ACC112 (cell line): ENCODE measurements around the gene SHMT2.

ENCODE experiments used
- H2AFZ ChIP-seq: fragments of 200-600 bp; sonication (generic); one replicate; pipeline ENCODE4 v1.6.0; 2017; ENCODE audit warnings: antibody characterized with exemption, low read length; ENCODE audit not compliant: unreplicated experiment
- H3K27ac ChIP-seq: fragments of 200-600 bp; sonication (generic); 2 replicates; pipeline ENCODE4 v1.5.1; 2014; ENCODE audit warnings: low read depth, mild to moderate bottlenecking, antibody characterized with exemption, low read length, moderate library complexity
- H3K27me3 ChIP-seq: fragments of 200-600 bp; sonication (generic); 2 replicates; pipeline ENCODE4 v1.6.1; 2014; ENCODE audit warnings: mild to moderate bottlenecking, antibody characterized with exemption, low read length, moderate library complexity, mixed read lengths; ENCODE audit not compliant: insufficient read depth
- H3K36me3 ChIP-seq: fragments of 200-600 bp; sonication (generic); 2 replicates; pipeline ENCODE4 v1.6.1; 2016; ENCODE audit warnings: mild to moderate bottlenecking, antibody characterized with exemption, low read length, moderate library complexity, mixed read lengths; ENCODE audit not compliant: insufficient read depth
- H3K4me1 ChIP-seq: fragments of 200-600 bp; sonication (generic); one replicate; pipeline ENCODE4 v1.6.1; 2016; ENCODE audit warnings: low read length, mixed read lengths; ENCODE audit not compliant: insufficient read depth, unreplicated experiment, control insufficient read depth
- H3K4me3 ChIP-seq: fragments of 200-600 bp; sonication (generic); 2 replicates; pipeline ENCODE4 v1.5.1; 2014; ENCODE audit warnings: mild to moderate bottlenecking, low read depth, low read length
- H3K79me2 ChIP-seq: fragments of 200-600 bp; sonication (generic); one replicate; pipeline ENCODE4 v1.6.0; 2016; ENCODE audit warnings: low read length; ENCODE audit not compliant: control insufficient read depth, unreplicated experiment, insufficient read depth

Gene SHMT2

GRCh38 chr12:57221169-57221917 lies 8.2 kb upstream of the SHMT2 start:
- Histone ChIP-seq H2AFZ (no peak overlapping the region), H3K4me1 (peaks cover 4% of the 10 kb centered on the region), H3K4me3 (no peak overlapping the region), H3K27ac (no peak overlapping the region), H3K79me2 (no peaks in the 10 kb centered on the region), H3K27me3 (peaks cover 37% of the 10 kb centered on the region), H3K36me3 (no peaks in the 10 kb centered on the region)

- Histone ChIP-seq H3K36me3 (no peaks in the 10 kb centered on the region), H3K27ac (no peak overlapping the region), H3K27me3 (peaks cover 31% of the 10 kb centered on the region), H2AFZ (no peak overlapping the region), H3K4me1 (peaks cover 10% of the 10 kb centered on the region), H3K4me3 (no peak overlapping the region), H3K79me2 (no peaks in the 10 kb centered on the region)
Measured at GRCh38 chr12:57222286-57223190, 7.0 kb upstream of the SHMT2 start.

DNA sequence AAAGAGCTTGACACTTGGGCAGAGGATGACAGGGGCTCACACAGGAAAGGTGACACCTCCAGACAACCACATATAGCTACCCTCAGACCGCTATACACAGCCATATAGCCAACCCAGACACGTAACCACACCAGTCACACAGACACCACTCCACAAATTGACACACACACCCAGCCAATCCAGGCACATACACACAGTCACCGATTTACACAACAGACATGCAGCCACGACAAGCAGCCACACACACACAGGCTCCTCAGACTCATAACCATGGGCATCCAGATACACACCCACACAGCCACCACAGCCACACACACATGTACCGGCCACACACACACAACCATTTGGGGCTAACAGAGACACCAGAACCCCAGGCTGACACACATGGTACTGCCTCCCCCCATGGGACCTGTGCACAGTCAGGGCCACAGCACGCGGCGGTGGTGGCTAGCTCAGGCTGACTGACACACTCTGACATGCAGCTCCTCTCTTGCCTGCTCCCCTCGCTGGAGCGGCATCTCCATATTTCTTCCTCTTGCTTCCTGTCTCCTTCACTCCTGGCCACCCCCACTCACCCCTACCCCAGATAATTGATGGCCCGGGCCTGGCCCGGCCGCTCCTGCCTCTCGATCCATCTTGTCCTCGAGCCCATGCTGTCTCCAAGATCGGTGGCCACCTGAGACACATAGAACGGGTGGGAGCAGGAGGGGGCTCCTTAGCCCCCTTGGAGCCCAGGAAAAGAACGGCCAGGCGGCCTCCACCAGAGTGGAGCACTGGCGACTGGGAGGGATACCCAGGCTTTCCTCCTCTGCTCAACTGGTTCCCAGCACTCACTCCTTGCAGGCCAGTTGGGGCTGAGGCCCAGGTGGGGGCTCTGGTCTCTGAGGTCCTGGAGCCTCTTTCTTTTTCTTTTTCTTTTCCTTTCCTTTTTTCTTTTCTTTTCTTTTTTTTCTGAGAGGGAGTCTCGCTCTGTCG lies 6.0 kb upstream of the SHMT2 start:
- H3K79me2 ChIP-seq, result no peaks in the 10 kb centered on the region
- H2AFZ ChIP-seq, result no peak overlapping the region
- no peaks in the 10 kb centered on the region for H3K36me3 ChIP-seq
- peaks cover 22% of the 10 kb centered on the region for H3K27me3 ChIP-seq
- H3K4me1 ChIP-seq, result peaks cover 8% of the 10 kb centered on the region
- no peak overlapping the region for H3K27ac ChIP-seq
- no peak overlapping the region for H3K4me3 ChIP-seq

DNA sequence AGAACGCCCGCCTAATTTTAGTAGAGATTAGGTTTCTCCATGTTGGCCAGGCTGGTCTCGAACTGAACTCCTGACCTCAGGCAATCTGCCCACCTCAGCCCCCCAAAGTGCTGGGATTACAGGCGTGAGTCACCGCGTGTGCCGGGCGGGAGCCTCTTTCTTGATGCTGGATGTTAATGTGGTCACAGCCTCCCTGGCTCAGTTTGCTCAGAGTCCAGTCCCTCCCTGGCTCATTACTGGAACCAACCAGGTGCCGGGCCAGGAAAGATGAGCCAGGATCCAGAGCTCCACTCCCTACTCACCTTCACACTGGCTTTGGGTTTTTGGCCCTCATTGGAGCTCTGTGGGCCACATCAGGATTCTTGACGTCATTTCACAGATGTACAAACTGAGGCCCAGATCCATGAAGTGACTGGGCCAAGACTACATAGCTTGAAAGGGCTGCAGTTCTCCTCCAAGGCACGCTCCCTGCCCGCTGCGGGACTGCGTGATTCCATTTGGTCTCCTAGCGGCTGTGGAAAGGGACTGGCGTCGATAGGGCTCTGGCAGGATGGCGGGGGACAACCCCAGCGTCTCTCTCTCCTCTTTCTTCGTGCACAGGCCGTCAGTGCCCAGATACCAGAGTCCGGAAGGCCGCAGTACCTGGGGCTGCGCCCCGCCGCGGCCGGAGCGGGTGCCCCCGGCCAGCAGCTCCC lies 5.1 kb upstream of the SHMT2 start:
- H3K36me3 ChIP-seq, result no peaks in the 10 kb centered on the region
- no peak overlapping the region for H3K27ac ChIP-seq
- peaks cover 20% of the 10 kb centered on the region for H3K27me3 ChIP-seq
- H2AFZ ChIP-seq, result no peak overlapping the region
- H3K79me2 ChIP-seq, result no peaks in the 10 kb centered on the region
- no peak overlapping the region for H3K4me3 ChIP-seq
- peaks cover 16% of the 10 kb centered on the region for H3K4me1 ChIP-seq

GRCh38 chr12:57224973-57225679 lies 4.4 kb upstream of the SHMT2 start:
- peaks cover 16% of the 10 kb centered on the region for H3K4me1 ChIP-seq
- H3K79me2 ChIP-seq, result peaks cover 6% of the 10 kb centered on the region
- no peak overlapping the region for H2AFZ ChIP-seq
- no peak overlapping the region for H3K27ac ChIP-seq
- peaks cover 13% of the 10 kb centered on the region for H3K27me3 ChIP-seq
- no peak overlapping the region for H3K4me3 ChIP-seq
- no peaks in the 10 kb centered on the region for H3K36me3 ChIP-seq

DNA sequence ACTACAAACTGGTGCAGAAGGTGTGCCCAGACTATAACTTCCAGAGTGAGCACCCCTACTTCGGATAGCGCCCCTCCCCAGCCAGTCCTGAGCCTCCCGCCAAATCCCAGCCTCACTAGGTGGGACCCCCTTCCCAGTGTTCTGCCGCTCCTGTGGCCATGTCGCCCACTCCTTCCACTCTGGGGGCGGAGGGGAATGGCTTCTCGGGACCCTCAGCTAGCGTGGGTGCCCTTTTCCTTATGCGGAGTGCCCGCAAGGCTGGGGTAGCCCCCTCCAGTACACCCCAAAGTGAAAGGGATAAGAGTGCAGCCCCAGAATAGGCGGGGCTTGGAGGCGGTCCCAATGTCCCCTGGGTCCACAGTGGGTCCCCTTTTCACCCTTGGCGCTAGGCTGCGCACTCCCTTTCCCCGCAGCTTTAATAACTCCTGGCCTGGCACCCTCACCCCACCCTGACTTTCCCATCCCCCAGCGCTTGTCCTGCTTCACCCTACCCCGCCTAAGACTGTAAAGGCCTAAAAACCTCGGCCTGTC lies 3.8 kb upstream of the SHMT2 start:
- no peak overlapping the region for H3K4me3 ChIP-seq
- H3K79me2 ChIP-seq, result peaks cover 12% of the 10 kb centered on the region
- peaks cover 10% of the 10 kb centered on the region for H3K27me3 ChIP-seq
- no peak overlapping the region for H3K27ac ChIP-seq
- H3K36me3 ChIP-seq, result no peaks in the 10 kb centered on the region
- no peak overlapping the region for H2AFZ ChIP-seq
- peaks cover 16% of the 10 kb centered on the region for H3K4me1 ChIP-seq

GRCh38 chr12:57226588-57227314 lies 2.8 kb upstream of the SHMT2 start:
- Histone ChIP-seq H2AFZ (no peak overlapping the region), H3K79me2 (peaks cover 22% of the 10 kb centered on the region), H3K27ac (no peak overlapping the region), H3K4me1 (peaks cover 24% of the 10 kb centered on the region), H3K36me3 (peaks cover 4% of the 10 kb centered on the region; the same call in 1 of the 2 replicates), H3K4me3 (peak overlapping the region; percentile 27), H3K27me3 (peaks cover under 1% of the 10 kb centered on the region; the same call in 1 of the 2 replicates)

DNA sequence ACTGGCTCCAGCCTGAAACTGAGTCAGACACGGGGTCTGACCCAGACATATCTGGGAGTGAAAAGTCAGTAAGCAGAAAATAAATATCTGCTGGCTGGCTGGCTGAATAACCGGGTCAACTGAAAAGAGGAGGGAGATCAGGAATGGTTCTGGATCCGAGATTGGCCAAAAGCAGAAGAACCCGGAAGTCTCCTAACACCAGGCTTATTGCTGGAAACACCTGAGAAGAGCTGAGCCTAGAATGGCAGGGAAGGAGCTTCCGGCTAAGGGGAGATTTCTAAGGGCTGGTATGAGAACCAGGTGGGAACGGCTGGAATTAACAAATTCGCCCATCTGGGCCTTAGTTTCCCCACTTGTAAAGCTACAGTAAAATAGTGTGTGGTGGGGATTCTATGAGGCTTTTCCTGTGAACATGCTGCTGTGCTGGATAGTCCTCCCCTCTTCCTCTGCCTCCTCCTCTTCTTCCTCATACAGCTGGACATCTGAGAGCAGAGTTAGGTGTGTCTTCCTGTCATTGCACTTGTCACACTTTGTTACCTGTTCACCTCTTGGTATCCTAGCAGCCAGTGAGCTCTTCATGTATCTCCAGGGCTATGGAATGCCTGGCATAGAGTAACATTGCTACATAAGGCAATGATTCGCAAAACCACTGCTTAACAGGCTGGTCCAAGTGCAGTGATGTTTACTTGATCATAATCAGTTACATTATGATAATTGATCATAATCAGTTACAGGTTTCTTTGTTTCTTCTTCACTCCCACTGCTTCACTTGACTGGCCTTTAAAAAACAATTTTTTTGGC lies 2.0 kb upstream of the SHMT2 start:
- peaks cover 30% of the 10 kb centered on the region for H3K79me2 ChIP-seq
- H2AFZ ChIP-seq, result no peak overlapping the region
- H3K27ac ChIP-seq, result no peak overlapping the region
- H3K4me3 ChIP-seq, result peak overlapping the region; percentile 27
- H3K4me1 ChIP-seq, result peaks cover 29% of the 10 kb centered on the region
- H3K36me3 ChIP-seq, result peaks cover 11% of the 10 kb centered on the region; the same call in 1 of the 2 replicates
- no peaks in the 10 kb centered on the region for H3K27me3 ChIP-seq
